Bronchial epithelial cell (primary cell): ENCODE results near the gene NTN4. TPM values are rescaled to one million over a fixed set of nuclear protein-coding genes. Genes with fewer than 3 reads are reported as not detected.

ENCODE experiments used
- DNase-seq: peaks from one replicate; pipeline ENCODE4 v3.0.0-alpha.2; 2010; ENCODE audit warnings: low read depth
- FAIRE-seq: peaks from 2 replicates; lab custom pipeline; 2011; peaks lifted over from hg19 to GRCh38; lab: Jason Lieb, UNC
- H3K27me3 ChIP-seq: 2 replicates; pipeline ENCODE4 v1.5.1; 2011; ENCODE audit warnings: low read length; ENCODE audit not compliant: control insufficient read depth, insufficient read depth
- H3K36me3 ChIP-seq: 2 replicates; pipeline ENCODE4 v1.5.1; 2011; ENCODE audit warnings: low read length; ENCODE audit not compliant: control insufficient read depth, insufficient read depth
- H3K4me3 ChIP-seq: 2 replicates; pipeline ENCODE4 v1.5.1; 2011; ENCODE audit warnings: mild to moderate bottlenecking, low read depth, low read length, control low read depth
- total RNA-seq: library from RNA; depleted of rRNA; stranded (reverse); fragments of >200 nt; gene quantifications from 2 replicates; pipeline ENCODE4 v1.2.1, GENCODE V29; 2014
- TF ChIP-seq, protein P1 (sequence below): IDR thresholded peaks from 2 replicates; pipeline ENCODE4 v1.5.1; 2011; ENCODE audit warnings: mild to moderate bottlenecking, moderate library complexity, low read length, control low read depth, inconsistent platforms; ENCODE audit not compliant: insufficient read depth, severe bottlenecking

NTN4 gene
- total RNA-seq, 1 donor from 2014 or later = 50.3 TPM

DNA sequence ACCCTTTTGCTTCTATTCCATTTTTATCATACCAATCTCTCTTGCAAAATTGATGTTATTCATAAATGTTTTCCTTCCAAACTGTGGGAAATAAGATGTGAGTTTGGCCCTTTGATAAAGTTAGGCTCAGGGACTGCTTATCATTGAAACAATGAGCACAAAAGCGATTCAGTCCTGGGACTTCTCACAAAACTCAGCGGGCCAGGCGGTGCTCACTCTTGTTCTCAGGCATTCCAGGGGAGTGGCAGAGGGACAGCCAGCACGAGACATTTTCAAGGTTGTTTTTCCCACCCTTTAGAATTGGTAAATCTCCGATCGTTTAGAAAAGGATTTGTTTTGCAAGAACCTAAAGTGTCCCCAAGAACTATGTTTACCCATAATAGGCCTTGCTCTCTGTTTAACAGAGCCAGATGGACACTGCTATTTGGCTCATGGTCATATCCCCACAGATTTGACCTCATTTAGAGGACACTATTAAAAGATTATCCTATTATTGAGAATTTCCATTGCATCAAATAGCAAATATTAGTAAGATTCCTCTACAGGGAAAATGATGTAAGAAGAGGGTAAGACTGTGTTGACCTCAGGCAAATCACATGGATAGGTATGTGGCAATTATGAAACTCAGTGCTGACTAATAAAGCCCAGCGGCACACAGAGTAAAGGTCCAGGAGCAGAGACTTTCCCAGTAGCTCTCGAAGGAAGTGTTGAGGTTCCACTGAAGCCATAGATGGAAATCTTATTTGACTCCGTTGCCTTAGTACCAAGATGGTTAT, 136.6 kb downstream of the NTN4 start:
- no peak overlapping the region for H3K4me3 ChIP-seq
- FAIRE-seq (peak; percentile 98), DNase-seq (peak; percentile 94)
- TF ChIP-seq, protein P1, sequence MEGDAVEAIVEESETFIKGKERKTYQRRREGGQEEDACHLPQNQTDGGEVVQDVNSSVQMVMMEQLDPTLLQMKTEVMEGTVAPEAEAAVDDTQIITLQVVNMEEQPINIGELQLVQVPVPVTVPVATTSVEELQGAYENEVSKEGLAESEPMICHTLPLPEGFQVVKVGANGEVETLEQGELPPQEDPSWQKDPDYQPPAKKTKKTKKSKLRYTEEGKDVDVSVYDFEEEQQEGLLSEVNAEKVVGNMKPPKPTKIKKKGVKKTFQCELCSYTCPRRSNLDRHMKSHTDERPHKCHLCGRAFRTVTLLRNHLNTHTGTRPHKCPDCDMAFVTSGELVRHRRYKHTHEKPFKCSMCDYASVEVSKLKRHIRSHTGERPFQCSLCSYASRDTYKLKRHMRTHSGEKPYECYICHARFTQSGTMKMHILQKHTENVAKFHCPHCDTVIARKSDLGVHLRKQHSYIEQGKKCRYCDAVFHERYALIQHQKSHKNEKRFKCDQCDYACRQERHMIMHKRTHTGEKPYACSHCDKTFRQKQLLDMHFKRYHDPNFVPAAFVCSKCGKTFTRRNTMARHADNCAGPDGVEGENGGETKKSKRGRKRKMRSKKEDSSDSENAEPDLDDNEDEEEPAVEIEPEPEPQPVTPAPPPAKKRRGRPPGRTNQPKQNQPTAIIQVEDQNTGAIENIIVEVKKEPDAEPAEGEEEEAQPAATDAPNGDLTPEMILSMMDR = no peak
- H3K27me3 ChIP-seq = no peaks in the 10 kb centered on the region
- H3K36me3 ChIP-seq = no peaks in the 10 kb centered on the region

DNA sequence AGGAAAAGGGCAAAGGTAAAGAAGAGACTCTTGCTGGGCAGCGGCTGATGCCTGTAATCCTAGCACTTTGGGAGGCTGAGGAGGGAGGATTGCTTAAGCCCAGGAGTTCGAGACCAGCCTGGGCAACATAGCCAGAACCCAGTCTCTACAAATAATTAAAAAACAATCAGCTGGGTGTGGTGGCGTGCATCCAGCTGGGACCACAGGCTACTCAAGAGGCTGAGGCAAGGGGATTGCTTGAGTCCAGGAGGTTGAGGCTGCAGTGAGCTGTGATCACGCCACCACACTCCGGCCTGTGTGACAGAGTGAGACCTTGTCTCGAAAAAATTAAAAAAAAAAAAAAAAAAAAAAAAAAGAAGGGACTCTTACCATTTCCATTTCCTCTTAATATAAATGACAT, 138.9 kb downstream of the NTN4 start:
- TF ChIP-seq, protein P1 = no peak
- Histone ChIP-seq H3K4me3 (no peak overlapping the region), H3K36me3 (no peaks in the 10 kb centered on the region), H3K27me3 (no peaks in the 10 kb centered on the region)
- FAIRE-seq = no peak
- DNase-seq = no peak

DNA sequence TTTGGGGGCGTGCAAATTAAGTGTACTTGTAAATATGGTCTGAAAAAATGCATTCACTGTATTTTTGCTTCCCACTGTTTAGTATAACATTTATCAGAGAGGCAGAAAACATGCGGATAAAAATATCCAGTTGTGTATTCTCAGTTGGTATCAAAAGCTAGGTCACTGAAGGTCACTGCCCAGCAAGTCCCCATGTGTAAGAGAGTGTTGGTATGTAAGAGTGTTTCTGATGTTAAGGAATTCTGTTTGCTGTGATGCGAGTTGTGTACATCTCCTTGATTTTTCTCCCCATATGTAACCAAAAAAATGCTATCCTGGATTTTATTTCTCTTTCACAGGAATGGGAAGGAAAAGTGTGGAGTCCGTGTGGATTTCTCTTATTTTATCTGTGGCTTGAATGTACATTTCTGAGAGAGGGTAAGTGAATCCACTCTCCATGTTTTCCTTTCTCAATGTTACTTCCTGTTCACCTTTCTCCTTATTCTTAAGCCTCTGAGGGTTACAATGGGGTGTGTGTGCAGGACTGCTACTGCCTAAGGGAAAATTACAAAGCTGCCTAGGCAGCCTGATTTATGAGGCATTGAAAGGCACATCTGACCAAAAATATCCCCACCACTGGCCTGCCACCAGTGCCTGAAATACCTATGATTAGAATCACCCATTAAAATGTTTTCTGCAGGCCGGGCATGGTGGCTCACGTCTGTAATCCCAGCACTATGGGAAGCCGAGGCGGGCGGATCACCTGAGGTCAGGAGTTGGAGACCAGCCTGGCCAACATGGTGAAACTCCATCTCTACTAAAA, 141.4 kb downstream of the NTN4 start:
- Histone ChIP-seq H3K36me3 (no peaks in the 10 kb centered on the region), H3K4me3 (no peak overlapping the region), H3K27me3 (no peaks in the 10 kb centered on the region)
- peak; percentile 91 for DNase-seq
- TF ChIP-seq, protein P1 = no peak
- no peak for FAIRE-seq

DNA sequence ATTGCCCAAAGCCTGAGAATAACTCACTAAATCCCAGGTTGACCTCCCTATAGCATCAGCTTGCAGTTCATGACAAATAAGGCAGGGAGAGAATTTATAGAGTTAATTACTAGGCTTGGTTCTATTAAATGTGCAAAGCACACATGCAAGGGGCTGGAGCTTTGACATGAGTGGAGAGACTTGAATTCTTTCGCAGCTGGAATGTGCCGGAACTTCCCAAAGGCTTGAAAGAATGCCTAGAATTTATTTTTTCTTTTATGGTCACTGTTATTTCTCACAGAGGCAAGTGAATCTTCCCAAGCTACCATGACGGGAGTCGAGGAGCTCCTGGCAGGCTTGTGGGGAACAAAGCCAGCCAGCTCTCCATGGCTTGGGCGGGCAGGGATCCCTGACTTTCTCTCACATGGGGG, 143.8 kb downstream of the NTN4 start:
- H3K4me3 ChIP-seq = no peak overlapping the region
- TF ChIP-seq, protein P1 = no peak
- no peaks in the 10 kb centered on the region for H3K27me3 ChIP-seq
- no peak for DNase-seq
- H3K36me3 ChIP-seq = no peaks in the 10 kb centered on the region
- no peak for FAIRE-seq

DNA sequence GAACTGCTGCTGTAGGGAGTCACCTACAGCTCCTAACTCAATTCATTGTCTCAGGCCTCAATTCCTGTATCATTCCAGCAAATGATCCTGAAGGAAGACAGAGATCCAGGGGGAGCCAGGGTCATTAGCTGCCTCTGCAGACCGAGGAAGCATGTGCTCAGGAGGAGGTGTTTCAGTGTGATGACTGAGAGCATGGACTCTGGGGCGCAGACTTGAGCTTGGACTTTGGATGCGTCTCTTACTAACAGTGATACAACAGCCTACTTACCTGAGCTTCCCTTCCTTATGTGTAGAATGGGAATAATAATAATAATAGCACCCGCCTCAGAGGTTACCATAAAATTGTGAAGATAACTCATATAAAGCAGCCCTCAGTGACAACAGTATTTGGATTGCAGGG, 147.3 kb downstream of the NTN4 start:
- no peak overlapping the region for H3K4me3 ChIP-seq
- DNase-seq (no peak), FAIRE-seq (no peak)
- no peaks in the 10 kb centered on the region for H3K27me3 ChIP-seq
- H3K36me3 ChIP-seq = no peaks in the 10 kb centered on the region
- TF ChIP-seq, protein P1 = no peak
